HCT116 (cell line): ENCODE results near the gene TEAD3. TPM values are rescaled to one million over a fixed set of nuclear protein-coding genes. Genes with fewer than 3 reads are reported as not detected.

Experiments used
- ATAC-seq: fragments of 200-7000 bp; cut with Tn5 transposase; 2 replicates; pipeline ENCODE4 v1.9.1; 2020; ENCODE audit warnings: mild to moderate bottlenecking, moderate library complexity
- BruUV-seq: library from RNA; stranded (reverse); fragments of 400-500 nt; replicated peaks from 2 replicates; lab custom pipeline; 2021; lab: Mats Ljungman, UMichigan
- CTCF ChIA-PET: fragments of 300-600 bp; sonication (Branson Sonifier 250); formaldehyde crosslinking; loops from one replicate; lab custom pipeline; 2021; ENCODE audit warnings: antibody characterized with exemption; lab: Charles Lee
- POLR2A ChIA-PET: fragments of 300-600, 350-600 bp; sonication (Branson Sonifier 250); formaldehyde crosslinking; loops from one replicate; lab custom pipeline; 2021; ENCODE audit warnings: antibody characterized with exemption; lab: Charles Lee
- RAD21 ChIA-PET, 2 experiments: fragments of 300-600 bp; sonication (Branson Sonifier 250); formaldehyde crosslinking; loops; one replicate each; lab custom pipeline; 2023; ENCODE audit warnings: low total read pairs in 2 of 2; ENCODE audit not compliant: uncharacterized antibody in 2 of 2, unreplicated experiment in 2 of 2, low non-redundant PET in 1 of 2; lab: Charles Lee
- DNase-seq: peaks from one replicate; pipeline ENCODE4 v3.0.0-alpha.2; 2010; ENCODE audit warnings: low read depth, low spot score
- H2AFZ ChIP-seq: fragments of 200-600 bp; shearing (Covaris generic), sonication (generic); 2 replicates; pipeline ENCODE4 v1.6.1; 2017; ENCODE audit warnings: low read depth, mixed run types, mixed read lengths, antibody characterized with exemption, low read length; ENCODE audit not compliant: poor library complexity, severe bottlenecking
- H3K27ac ChIP-seq: 2 replicates; pipeline ENCODE4 v1.5.1; 2012; ENCODE audit warnings: low read depth, low read length
- H3K27me3 ChIP-seq: fragments of 200-600 bp; sonication (generic); 2 replicates; pipeline ENCODE4 v1.6.1; 2016; ENCODE audit warnings: mixed run types, low read length, mixed read lengths; ENCODE audit not compliant: insufficient read depth
- H3K36me3 ChIP-seq, 2 experiments: fragments of 200-500 bp in 1 of 2; fragments of 200-600 bp in 1 of 2; sonication (Bioruptor generic) in 1 of 2; sonication (generic) in 1 of 2; 2 replicates each; pipeline versions ENCODE4 v1.5.1 to v1.6.1; 2014 to 2016; ENCODE audit warnings: low read length in 2 of 2, inconsistent platforms in 1 of 2, mixed read lengths in 1 of 2, mixed run types in 1 of 2; ENCODE audit not compliant: insufficient read depth in 2 of 2, control insufficient read depth in 1 of 2
- H3K4me1 ChIP-seq, 2 experiments: fragments of 200-600 bp in 1 of 2; sonication (generic) in 1 of 2; 2 replicates each; pipeline versions ENCODE4 v1.5.1 to v1.6.1; 2012 to 2017; ENCODE audit warnings: low read length in 2 of 2, inconsistent platforms in 1 of 2, mild to moderate bottlenecking in 1 of 2, mixed read lengths in 1 of 2, mixed run types in 1 of 2, moderate library complexity in 1 of 2; ENCODE audit not compliant: insufficient read depth in 2 of 2, control insufficient read depth in 1 of 2
- H3K4me2 ChIP-seq: fragments of 200-600 bp; sonication (generic); 2 replicates; pipeline ENCODE4 v1.6.1; 2017; ENCODE audit warnings: mixed run types, low read length, mixed read lengths
- H3K4me3 ChIP-seq, 2 experiments: fragments of 200-600 bp in 1 of 2; sonication (generic) in 1 of 2; replicated peaks in 1 of 2; 2 replicates each; pipeline ENCODE4 v1.5.1; 2011 to 2016; ENCODE audit warnings: low read length in 2 of 2, control low read depth in 1 of 2, low read depth in 1 of 2, mild to moderate bottlenecking in 1 of 2, mixed read lengths in 1 of 2, mixed run types in 1 of 2
- H3K79me2 ChIP-seq: fragments of 200-600 bp; sonication (generic); 2 replicates; pipeline ENCODE4 v1.6.1; 2017; ENCODE audit warnings: mild to moderate bottlenecking, mixed run types, low read length, moderate library complexity, mixed read lengths; ENCODE audit not compliant: insufficient read depth
- H3K9ac ChIP-seq: fragments of 200-600 bp; sonication (generic); 2 replicates; pipeline ENCODE4 v1.6.1; 2016; ENCODE audit warnings: low read length, mixed read lengths
- H3K9me2 ChIP-seq: fragments of 200-600 bp; sonication (generic), shearing (Covaris generic); 2 replicates; pipeline ENCODE4 v1.6.1; 2017; ENCODE audit warnings: mixed run types, mild to moderate bottlenecking, moderate library complexity; ENCODE audit not compliant: insufficient read depth
- H3K9me3 ChIP-seq, 2 experiments: fragments of 200-500 bp in 1 of 2; fragments of 200-600 bp in 1 of 2; sonication (Bioruptor generic) in 1 of 2; sonication (generic) in 1 of 2; 2 replicates each; pipeline ENCODE4 v1.6.1; 2014 to 2017; ENCODE audit warnings: low read length in 2 of 2, mixed read lengths in 2 of 2, inconsistent platforms in 1 of 2, low read depth in 1 of 2, mild to moderate bottlenecking in 1 of 2, mixed run types in 1 of 2, moderate library complexity in 1 of 2; ENCODE audit not compliant: control insufficient read depth in 1 of 2, insufficient read depth in 1 of 2
- H4K20me1 ChIP-seq: fragments of 200-600 bp; sonication (generic), shearing (Covaris generic); 2 replicates; pipeline ENCODE4 v1.6.1; 2017; ENCODE audit warnings: mixed run types, mild to moderate bottlenecking, moderate library complexity; ENCODE audit not compliant: insufficient read depth
- CBX3 ChIP-seq: IDR thresholded peaks from 2 replicates; pipeline ENCODE4 v1.6.1; 2012; ENCODE audit warnings: low read depth
- CEBPB ChIP-seq: IDR thresholded peaks from 2 replicates; pipeline ENCODE4 v1.6.1; 2012; ENCODE audit warnings: low read depth
- EGR1 ChIP-seq: IDR thresholded peaks from 2 replicates; pipeline ENCODE4 v1.6.1; 2012; ENCODE audit warnings: low read depth
- ELF1 ChIP-seq: IDR thresholded peaks from 2 replicates; pipeline ENCODE4 v1.6.1; 2012; ENCODE audit warnings: low read depth, borderline replicate concordance
- EZH2phosphoT487 ChIP-seq: fragments of 200-600 bp; IDR thresholded peaks from 2 replicates; pipeline ENCODE4 v1.6.1; 2018; ENCODE audit warnings: antibody characterized with exemption, borderline replicate concordance
- FOSL1 ChIP-seq: IDR thresholded peaks from 2 replicates; pipeline ENCODE4 v1.6.1; 2012; ENCODE audit warnings: low read depth
- JUND ChIP-seq: IDR thresholded peaks from 2 replicates; pipeline ENCODE4 v1.6.1; 2012
- RAD21 ChIP-seq: IDR thresholded peaks from 2 replicates; pipeline ENCODE4 v1.6.1; 2012; ENCODE audit warnings: low read depth, mild to moderate bottlenecking
- SIN3A ChIP-seq: IDR thresholded peaks from 2 replicates; pipeline ENCODE4 v1.6.1; 2012; ENCODE audit warnings: low read depth
- SP1 ChIP-seq: IDR thresholded peaks from 2 replicates; pipeline ENCODE4 v1.6.1; 2012; ENCODE audit warnings: low read depth
- ZNF274 ChIP-seq: fragments of 200-500 bp; sonication (Bioruptor generic); IDR thresholded peaks from 2 replicates; pipeline ENCODE4 v1.6.1; 2014; ENCODE audit warnings: mild to moderate bottlenecking, low read depth, low read length, inconsistent platforms
- intact Hi-C: fragments of 100-400 bp; cut with micrococcal nuclease; formaldehyde crosslinking; loops from 2 replicates; pipeline ENCODE4 v1.10.0; 2022
- total RNA-seq: library from RNA; stranded (reverse); gene quantifications from one replicate; pipeline ENCODE4 v1.2.1, GENCODE V29; 2021; ENCODE audit not compliant: unreplicated experiment
- TF ChIP-seq, protein P1 (sequence below), 3 experiments: fragments of 200-600 bp in 1 of 3; sonication (generic) in 1 of 3; IDR thresholded peaks in 2 of 3; conservative IDR thresholded peaks in 1 of 3; 2 replicates each; pipeline ENCODE4 v1.5.1; 2012 to 2017; ENCODE audit warnings: low read depth in 2 of 3, low read length in 2 of 3, antibody characterized with exemption in 1 of 3, borderline replicate concordance in 1 of 3, control low read depth in 1 of 3, mild to moderate bottlenecking in 1 of 3, mixed read lengths in 1 of 3, mixed run types in 1 of 3, moderate library complexity in 1 of 3; ENCODE audit not compliant: insufficient read depth in 1 of 3
- TF ChIP-seq, protein P2 (sequence below): IDR thresholded peaks from 2 replicates; pipeline ENCODE4 v1.6.1; 2011; ENCODE audit warnings: mild to moderate bottlenecking, low read length, moderate library complexity; ENCODE audit not compliant: insufficient replicate concordance; ENCODE audit errors: extremely low read depth
- TF ChIP-seq, protein P3 (sequence below): IDR thresholded peaks from 2 replicates; pipeline ENCODE4 v1.6.1; 2012
- TF ChIP-seq, protein P4 (sequence below): IDR thresholded peaks from 2 replicates; pipeline ENCODE4 v1.6.1; 2012; ENCODE audit warnings: low read depth

TEAD3 gene
- total RNA-seq, 1 experiment from 2014 or later, result 21.8 TPM

DNA sequence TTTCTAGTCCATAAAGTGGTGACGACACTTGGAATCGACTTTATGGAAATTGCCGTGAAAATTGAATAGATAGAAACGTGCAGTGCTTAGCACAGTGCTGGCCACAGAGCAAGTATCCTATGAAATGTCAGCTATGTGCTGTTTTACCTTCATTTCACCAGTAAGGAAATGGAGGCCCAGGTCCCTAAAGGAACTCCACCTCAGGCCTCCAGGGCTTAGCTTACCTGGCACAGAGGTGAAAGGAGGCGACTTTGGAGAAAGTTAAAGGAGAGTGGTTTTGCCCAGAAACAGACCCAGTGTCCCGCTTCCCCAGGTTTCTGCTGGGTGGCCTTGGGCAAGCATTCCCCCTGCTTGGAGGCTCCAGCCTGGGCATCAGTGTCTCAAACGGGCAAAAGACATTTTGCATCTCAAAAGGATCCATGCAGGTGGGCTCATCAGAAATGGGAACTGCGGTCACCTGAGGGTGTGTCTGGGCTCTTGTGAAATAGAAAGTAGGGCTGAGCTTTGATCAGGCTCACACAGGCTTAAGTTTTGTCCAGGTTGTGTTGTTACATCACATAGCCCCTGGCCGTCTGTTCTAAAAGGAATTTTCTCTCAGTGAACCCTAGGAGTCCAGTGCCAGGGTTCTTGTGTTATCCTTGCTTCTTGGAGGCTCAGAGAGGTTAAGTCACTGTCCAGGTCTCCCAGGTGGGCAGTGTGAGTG, 22.6 kb upstream of the TEAD3 start:
- Histone ChIP-seq H3K27ac (no peak overlapping the region), H3K79me2 (no peaks in the 10 kb centered on the region), H3K9ac (no peak overlapping the region), H3K9me2 (no peaks in the 10 kb centered on the region), H3K4me2 (peak overlapping the region; percentile 30; the same call in 1 of the 2 replicates), H3K27me3 (no peaks in the 10 kb centered on the region), H3K4me3 (no peak overlapping the region), H3K4me1 (peaks cover 0 to 17% of the 10 kb centered on the region in 2 experiments; a peak in 3 of 4 replicates), H4K20me1 (no peaks in the 10 kb centered on the region), H2AFZ (no peak overlapping the region), H3K9me3 (no peaks in the 10 kb centered on the region), H3K36me3 (no peaks in the 10 kb centered on the region)
- BruUV-seq, result no TSS peak
- no peak for ATAC-seq
- no peak for TF ChIP-seq RAD21
- TF ChIP-seq FOSL1, result no peak
- no peak for TF ChIP-seq SIN3A
- TF ChIP-seq EGR1, result no peak
- TF ChIP-seq CEBPB, result no peak
- TF ChIP-seq ZNF274, result no peak
- no peak for TF ChIP-seq SP1
- TF ChIP-seq ELF1, result no peak
- TF ChIP-seq EZH2phosphoT487, result no peak
- TF ChIP-seq JUND, result no peak
- TF ChIP-seq, protein P1, sequence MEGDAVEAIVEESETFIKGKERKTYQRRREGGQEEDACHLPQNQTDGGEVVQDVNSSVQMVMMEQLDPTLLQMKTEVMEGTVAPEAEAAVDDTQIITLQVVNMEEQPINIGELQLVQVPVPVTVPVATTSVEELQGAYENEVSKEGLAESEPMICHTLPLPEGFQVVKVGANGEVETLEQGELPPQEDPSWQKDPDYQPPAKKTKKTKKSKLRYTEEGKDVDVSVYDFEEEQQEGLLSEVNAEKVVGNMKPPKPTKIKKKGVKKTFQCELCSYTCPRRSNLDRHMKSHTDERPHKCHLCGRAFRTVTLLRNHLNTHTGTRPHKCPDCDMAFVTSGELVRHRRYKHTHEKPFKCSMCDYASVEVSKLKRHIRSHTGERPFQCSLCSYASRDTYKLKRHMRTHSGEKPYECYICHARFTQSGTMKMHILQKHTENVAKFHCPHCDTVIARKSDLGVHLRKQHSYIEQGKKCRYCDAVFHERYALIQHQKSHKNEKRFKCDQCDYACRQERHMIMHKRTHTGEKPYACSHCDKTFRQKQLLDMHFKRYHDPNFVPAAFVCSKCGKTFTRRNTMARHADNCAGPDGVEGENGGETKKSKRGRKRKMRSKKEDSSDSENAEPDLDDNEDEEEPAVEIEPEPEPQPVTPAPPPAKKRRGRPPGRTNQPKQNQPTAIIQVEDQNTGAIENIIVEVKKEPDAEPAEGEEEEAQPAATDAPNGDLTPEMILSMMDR (IDR thresholded peaks at IDR 0.05 in 2 of 3, conservative IDR thresholded peaks at IDR 0.05 in 1 of 3; ENCODE audit: borderline replicate concordance in 1 of 3, insufficient read depth in 1 of 3, low read depth in 2 of 3, low read length in 2 of 3), result no peak
- TF ChIP-seq, protein P2, sequence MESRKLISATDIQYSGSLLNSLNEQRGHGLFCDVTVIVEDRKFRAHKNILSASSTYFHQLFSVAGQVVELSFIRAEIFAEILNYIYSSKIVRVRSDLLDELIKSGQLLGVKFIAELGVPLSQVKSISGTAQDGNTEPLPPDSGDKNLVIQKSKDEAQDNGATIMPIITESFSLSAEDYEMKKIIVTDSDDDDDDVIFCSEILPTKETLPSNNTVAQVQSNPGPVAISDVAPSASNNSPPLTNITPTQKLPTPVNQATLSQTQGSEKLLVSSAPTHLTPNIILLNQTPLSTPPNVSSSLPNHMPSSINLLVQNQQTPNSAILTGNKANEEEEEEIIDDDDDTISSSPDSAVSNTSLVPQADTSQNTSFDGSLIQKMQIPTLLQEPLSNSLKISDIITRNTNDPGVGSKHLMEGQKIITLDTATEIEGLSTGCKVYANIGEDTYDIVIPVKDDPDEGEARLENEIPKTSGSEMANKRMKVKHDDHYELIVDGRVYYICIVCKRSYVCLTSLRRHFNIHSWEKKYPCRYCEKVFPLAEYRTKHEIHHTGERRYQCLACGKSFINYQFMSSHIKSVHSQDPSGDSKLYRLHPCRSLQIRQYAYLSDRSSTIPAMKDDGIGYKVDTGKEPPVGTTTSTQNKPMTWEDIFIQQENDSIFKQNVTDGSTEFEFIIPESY, result no peak
- no peak for TF ChIP-seq CBX3
- TF ChIP-seq, protein P3, sequence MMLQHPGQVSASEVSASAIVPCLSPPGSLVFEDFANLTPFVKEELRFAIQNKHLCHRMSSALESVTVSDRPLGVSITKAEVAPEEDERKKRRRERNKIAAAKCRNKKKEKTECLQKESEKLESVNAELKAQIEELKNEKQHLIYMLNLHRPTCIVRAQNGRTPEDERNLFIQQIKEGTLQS, result no peak
- TF ChIP-seq, protein P4, sequence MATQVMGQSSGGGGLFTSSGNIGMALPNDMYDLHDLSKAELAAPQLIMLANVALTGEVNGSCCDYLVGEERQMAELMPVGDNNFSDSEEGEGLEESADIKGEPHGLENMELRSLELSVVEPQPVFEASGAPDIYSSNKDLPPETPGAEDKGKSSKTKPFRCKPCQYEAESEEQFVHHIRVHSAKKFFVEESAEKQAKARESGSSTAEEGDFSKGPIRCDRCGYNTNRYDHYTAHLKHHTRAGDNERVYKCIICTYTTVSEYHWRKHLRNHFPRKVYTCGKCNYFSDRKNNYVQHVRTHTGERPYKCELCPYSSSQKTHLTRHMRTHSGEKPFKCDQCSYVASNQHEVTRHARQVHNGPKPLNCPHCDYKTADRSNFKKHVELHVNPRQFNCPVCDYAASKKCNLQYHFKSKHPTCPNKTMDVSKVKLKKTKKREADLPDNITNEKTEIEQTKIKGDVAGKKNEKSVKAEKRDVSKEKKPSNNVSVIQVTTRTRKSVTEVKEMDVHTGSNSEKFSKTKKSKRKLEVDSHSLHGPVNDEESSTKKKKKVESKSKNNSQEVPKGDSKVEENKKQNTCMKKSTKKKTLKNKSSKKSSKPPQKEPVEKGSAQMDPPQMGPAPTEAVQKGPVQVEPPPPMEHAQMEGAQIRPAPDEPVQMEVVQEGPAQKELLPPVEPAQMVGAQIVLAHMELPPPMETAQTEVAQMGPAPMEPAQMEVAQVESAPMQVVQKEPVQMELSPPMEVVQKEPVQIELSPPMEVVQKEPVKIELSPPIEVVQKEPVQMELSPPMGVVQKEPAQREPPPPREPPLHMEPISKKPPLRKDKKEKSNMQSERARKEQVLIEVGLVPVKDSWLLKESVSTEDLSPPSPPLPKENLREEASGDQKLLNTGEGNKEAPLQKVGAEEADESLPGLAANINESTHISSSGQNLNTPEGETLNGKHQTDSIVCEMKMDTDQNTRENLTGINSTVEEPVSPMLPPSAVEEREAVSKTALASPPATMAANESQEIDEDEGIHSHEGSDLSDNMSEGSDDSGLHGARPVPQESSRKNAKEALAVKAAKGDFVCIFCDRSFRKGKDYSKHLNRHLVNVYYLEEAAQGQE, result no peak
- ChIA-PET RAD21 (no interaction called here), POLR2A (interaction anchor here (1.0 kb wide), 1 partner anchor 48 kb away, joined by 3 read pairs; no protein-coding TSS in a partner anchor), CTCF (interaction anchor here (0.9 to 2.2 kb wide), 2 partner anchors 33 to 217 kb away, joined by 3 to 6 read pairs; no protein-coding TSS in a partner anchor)
- intact Hi-C loops, result loop anchor here (5.0 to 10.0 kb wide), 2 partner anchors 238 to 575 kb away; no protein-coding TSS in a partner anchor
- DNase-seq, result no peak
